HUDEP-2 (cell line): ENCODE results near the gene NCAM2.
"Not testable (repeated sequence)": the region's sequence is repeated elsewhere in the genome, so short reads cannot be mapped to it uniquely, and the experiment has no call there.

Experiments
- DNase-seq, 76 experiments: peaks; one replicate each; lab custom pipeline; 2025; ENCODE audit not compliant: unreplicated experiment in 76 of 76; lab: John Stamatoyannopoulos, UW

Gene NCAM2

GRCh38 chr21:21401444-21401843 lies 403.2 kb downstream of the NCAM2 start:
- no peak for DNase-seq

- not testable (repeated sequence) for DNase-seq
Observed at GRCh38 chr21:21402187-21402586, 404.0 kb downstream of the NCAM2 start.

GRCh38 chr21:21404261-21404660 lies 406.1 kb downstream of the NCAM2 start:
- DNase-seq, result not testable (repeated sequence)

- DNase-seq, result no peak
Observed at GRCh38 chr21:21406921-21407320, 408.7 kb downstream of the NCAM2 start.

- DNase-seq, result no peak
Observed at GRCh38 chr21:21412096-21412495, 413.9 kb downstream of the NCAM2 start.

- no peak for DNase-seq
Observed at GRCh38 chr21:21415741-21416140, 417.5 kb downstream of the NCAM2 start.

GRCh38 chr21:21434944-21435343 lies 436.7 kb downstream of the NCAM2 start:
- no peak for DNase-seq

- DNase-seq, result no peak
Observed at GRCh38 chr21:21436012-21436534, 437.9 kb downstream of the NCAM2 start.

GRCh38 chr21:21439761-21440160 lies 441.6 kb downstream of the NCAM2 start:
- DNase-seq, result no peak

GRCh38 chr21:21457077-21457476 lies 458.9 kb downstream of the NCAM2 start:
- no peak for DNase-seq

GRCh38 chr21:21458124-21458631 lies 460.0 kb downstream of the NCAM2 start:
- no peak for DNase-seq

- no peak for DNase-seq
Observed at GRCh38 chr21:21460979-21461378, 462.8 kb downstream of the NCAM2 start.

GRCh38 chr21:21463456-21463855 lies 465.2 kb downstream of the NCAM2 start:
- no peak for DNase-seq

- DNase-seq, result no peak
Observed at GRCh38 chr21:21464684-21465083, 466.5 kb downstream of the NCAM2 start.

- no peak for DNase-seq
Observed at GRCh38 chr21:21466752-21467151, 468.5 kb downstream of the NCAM2 start.

GRCh38 chr21:21468003-21468402 lies 469.8 kb downstream of the NCAM2 start:
- DNase-seq, result no peak

- no peak for DNase-seq
Observed at GRCh38 chr21:21481239-21481638, 483.0 kb downstream of the NCAM2 start.

- no peak for DNase-seq
Observed at GRCh38 chr21:21508859-21509258, 510.6 kb downstream of the NCAM2 start.

- no peak for DNase-seq
Observed at GRCh38 chr21:21530680-21531079, 532.5 kb downstream of the NCAM2 start.

- no peak for DNase-seq
Observed at GRCh38 chr21:21547368-21547953, 549.3 kb downstream of the NCAM2 start.

GRCh38 chr21:21559285-21560045 lies 561.3 kb downstream of the NCAM2 start:
- DNase-seq, result no peak
